Adrenal gland (tissue), 12 donors: ENCODE measurements around the gene HEYL. TPM values are rescaled to one million over a fixed set of nuclear protein-coding genes. Genes with fewer than 3 reads are reported as not detected.

ENCODE experiments used
- DNase-seq, 7 donors: peaks; one replicate each; pipeline ENCODE4 v3.0.0-alpha.2; 2019 to 2020
- H3K27ac ChIP-seq, 5 donors: fragments of 200-600 bp; sonication (generic) in 4 of 5; 1 replicate in 3 of 5; 2 replicates in 2 of 5; pipeline versions ENCODE4 v1.5.1 to v1.8.0; 2016 to 2020; ENCODE audit warnings: mild to moderate bottlenecking in 1 of 5
- H3K27me3 ChIP-seq: fragments of 200-600 bp; 2 replicates; pipeline ENCODE4 v1.8.0; 2021
- H3K36me3 ChIP-seq, 2 donors: fragments of 200-600 bp; replicated peaks in 1 of 2; 1 replicate in 1 of 2; 2 replicates in 1 of 2; pipeline versions ENCODE4 v1.5.1 to v1.8.0; 2018 to 2022
- H3K4me1 ChIP-seq, 2 donors: fragments of 200-600 bp; replicated peaks in 1 of 2; 1 replicate in 1 of 2; 2 replicates in 1 of 2; pipeline versions ENCODE4 v1.5.1 to v1.8.0; 2018 to 2021
- H3K4me3 ChIP-seq, 4 donors: fragments of 200-600 bp; sonication (generic) in 3 of 4; one replicate each; pipeline ENCODE4 v1.5.1; 2016 to 2018
- H3K9me3 ChIP-seq, 3 donors: fragments of 200-600 bp; sonication (generic) in 1 of 3; replicated peaks in 1 of 3; 1 replicate in 2 of 3; 2 replicates in 1 of 3; pipeline versions ENCODE4 v1.5.1 to v1.8.0; 2016 to 2021
- CTCF ChIP-seq, 6 experiments: fragments of 450-650 bp in 4 of 6; fragments of 200-600 bp in 2 of 6; sonication (generic) in 1 of 6; IDR thresholded peaks; 1 replicate in 5 of 6; 2 replicates in 1 of 6; pipeline versions ENCODE4 v1.5.1 to v1.8.0; 2016 to 2021; ENCODE audit warnings: antibody characterized with exemption in 6 of 6, mild to moderate bottlenecking in 2 of 6, moderate library complexity in 1 of 6
- POLR2A ChIP-seq, 2 donors: fragments of 450-650 bp; IDR thresholded peaks; one replicate each; pipeline ENCODE4 v1.6.1; 2017; ENCODE audit warnings: antibody characterized with exemption in 2 of 2, mild to moderate bottlenecking in 2 of 2, moderate library complexity in 1 of 2
- WGBS, 4 donors: extraction: QIAGEN DNeasy Blood & Tissue Kit in 2 of 4; methylation state at CpG; one replicate each; pipeline versions ENCODE4 v1.1.5 to v1.1.7; 2013 to 2017; 5-methylcytosine and 5-hydroxymethylcytosine counted together
- intact Hi-C, 2 donors: fragments of 100-400 bp; cut with DNase I; formaldehyde crosslinking; loops; one replicate each; pipeline versions ENCODE4 v1.14.1 to v1.15.0; 2022 to 2023
- polyA plus RNA-seq, 3 donors: library from polyadenylated mRNA; stranded (reverse); fragments of 200-250 nt in 2 of 3; fragments of 350-450 nt in 1 of 3; fragmentation: Illumina TruSeq in 1 of 3; extraction: RNeasy Lipid Tissue Mini Kit (QIAGEN cat#74804) in 1 of 3; gene quantifications; one replicate each; pipeline ENCODE4 v1.2.3, GENCODE V29; 2013 to 2014
- total RNA-seq, 9 donors: library from RNA; depleted of rRNA in 4 of 9; stranded (reverse); fragments of >200 nt in 4 of 9; fragments of 120-200 nt in 1 of 9; fragmentation: NEBNext Ultra II Directional in 1 of 9; extraction: Animal tissue kit (Norgen Biotek cat#: 25700) in 1 of 9; gene quantifications; one replicate each; pipeline versions ENCODE4 v1.1.0 to v1.2.4, GENCODE V29; 2013 to 2023
- donor health status: healthy with polysubstance abuse.
- donor health status: Bipolar disorder and iron deficiency.
- donor health status: DM: yes; HTN: yes; CAD: no.
- donor health status: DM: no; HTN: no; CAD: no.
- donor health status: DM: no; HTN: no; CAD: no.
- donor health status: DM: yes; HTN: yes; CAD: no.

Gene HEYL
- total and polyA plus RNA-seq, 12 donors: 2.4 to 27.7 (median 14.0) TPM

DNA sequence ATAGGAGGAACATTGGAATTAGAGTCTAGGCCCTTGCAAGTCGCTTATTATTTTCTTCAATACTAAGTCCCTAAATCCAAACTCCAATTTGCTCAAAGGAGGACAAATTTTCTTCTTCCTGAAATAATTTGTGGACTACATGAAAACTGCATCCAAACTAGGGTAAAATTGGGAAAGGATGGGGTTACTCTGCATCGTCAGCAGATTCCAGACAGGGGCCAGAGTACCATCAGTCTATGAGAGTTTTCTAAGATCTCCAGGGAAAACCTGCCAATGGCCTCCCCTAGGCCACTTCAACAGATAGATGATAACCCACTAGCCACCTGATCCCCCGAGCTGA lies 508 bp downstream of the HEYL start:
- H3K27ac ChIP-seq: peak overlapping the region in 3 of 5 donors; percentile 62 to 90 (median 63)
- H3K4me1 ChIP-seq: no peaks in the 10 kb centered on the region
- intact Hi-C loops: no loop called here
- no peak for TF ChIP-seq POLR2A (IDR thresholded peaks at IDR 0.05)
- TF ChIP-seq CTCF (IDR thresholded peaks at IDR 0.05): no peak
- no peaks in the 10 kb centered on the region for H3K27me3 ChIP-seq
- WGBS, 4 donors: 65 to 79% (median 74%) methylated on average over 2 to 3 of the region's 3 CpGs
- DNase-seq: no peak
- no peaks in the 10 kb centered on the region for H3K36me3 ChIP-seq
- peak overlapping the region in 1 of 4 donors; percentile 59 for H3K4me3 ChIP-seq
- H3K9me3 ChIP-seq: no peaks in the 10 kb centered on the region

GRCh38 chr1:39637361-39637760 lies 2.1 kb downstream of the HEYL start:
- TF ChIP-seq POLR2A (IDR thresholded peaks at IDR 0.05) (no peak), CTCF (IDR thresholded peaks at IDR 0.05) (no peak)
- H3K4me3 ChIP-seq: peak overlapping the region in 1 of 4 donors; percentile 59
- intact Hi-C loops: no loop called here
- H3K9me3 ChIP-seq: no peaks in the 10 kb centered on the region
- H3K36me3 ChIP-seq: no peaks in the 10 kb centered on the region
- no peaks in the 10 kb centered on the region for H3K4me1 ChIP-seq
- peak overlapping the region in 2 of 5 donors; percentile 38 to 90 for H3K27ac ChIP-seq
- H3K27me3 ChIP-seq: no peaks in the 10 kb centered on the region
- no peak for DNase-seq
- 57 to 81% (median 74%) methylated on average over 4 of the region's 4 CpGs for WGBS, 4 donors

GRCh38 chr1:39635871-39636210 lies 3.6 kb downstream of the HEYL start:
- H3K27me3 ChIP-seq: no peaks in the 10 kb centered on the region
- intact Hi-C loops: no loop called here

DNA sequence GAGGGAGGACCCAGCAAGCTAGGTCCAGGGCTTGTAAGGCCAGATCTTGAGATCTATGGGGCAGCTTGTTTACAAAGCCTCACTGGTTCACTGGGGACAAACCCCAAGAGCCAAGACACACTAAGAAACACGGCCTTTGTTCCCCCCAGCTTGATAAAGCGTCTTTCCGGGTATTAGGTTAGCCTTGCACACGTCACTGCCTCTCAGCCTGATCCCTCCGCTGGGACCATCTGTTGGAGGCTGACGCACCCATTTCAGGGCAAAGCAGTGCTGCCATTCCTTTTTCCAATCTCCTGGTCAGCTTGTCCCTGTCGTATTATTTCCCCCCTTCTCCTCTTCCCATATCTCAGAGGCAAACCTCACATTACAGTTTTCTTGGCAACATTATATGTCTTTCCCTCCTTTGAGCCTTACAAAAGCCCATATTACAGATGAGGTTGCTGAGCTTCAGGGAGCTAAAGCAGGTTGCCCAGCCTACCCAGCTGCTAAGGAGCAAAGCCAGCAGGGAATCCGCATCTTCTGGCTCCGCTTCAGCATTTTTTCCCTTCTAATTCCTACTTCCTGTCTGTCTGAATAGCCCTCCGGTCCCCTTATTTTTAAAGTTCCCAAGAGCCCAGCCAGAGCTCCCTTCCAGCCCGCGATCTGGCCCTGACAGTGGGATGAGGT lies 4.1 kb downstream of the HEYL start:
- Histone ChIP-seq H3K27me3 (no peaks in the 10 kb centered on the region), H3K4me1 (no peaks in the 10 kb centered on the region), H3K9me3 (no peaks in the 10 kb centered on the region), H3K36me3 (peaks cover 0 to 12% of the 10 kb centered on the region in 2 donors), H3K27ac (peak overlapping the region in 3 of 5 donors; percentile 48 to 90 (median 55)), H3K4me3 (peak overlapping the region in 1 of 4 donors; percentile 2)
- 63 to 72% (median 67%) methylated on average over 12 of the region's 12 CpGs for WGBS, 4 donors
- intact Hi-C loops: no loop called here
- DNase-seq: peak in 2 of 7 donors; percentile 27 to 65
- TF ChIP-seq POLR2A (IDR thresholded peaks at IDR 0.05): no peak
- no peak for TF ChIP-seq CTCF (IDR thresholded peaks at IDR 0.05)

More at GRCh38 chr1:39635871-39636210, 3.6 kb downstream of the HEYL start:
- Histone ChIP-seq H3K9me3 (no peaks in the 10 kb centered on the region), H3K27ac (peak overlapping the region in 3 of 5 donors; percentile 48 to 90 (median 55)), H3K36me3 (peaks cover 0 to 11% of the 10 kb centered on the region in 2 donors), H3K4me1 (no peaks in the 10 kb centered on the region), H3K4me3 (peak overlapping the region in 1 of 4 donors; percentile 2)
- no peak for DNase-seq
- TF ChIP-seq POLR2A (IDR thresholded peaks at IDR 0.05) (no peak), CTCF (IDR thresholded peaks at IDR 0.05) (no peak)
- 55 to 73% (median 60%) methylated on average over 2 of the region's 2 CpGs for WGBS, 4 donors
